AG04449 (cell line): ENCODE data around the gene MSL2.
"Not testable (repeated sequence)": the region's sequence is repeated elsewhere in the genome, so short reads cannot be mapped to it uniquely, and the experiment has no call there.

Source experiments
- CTCF ChIA-PET: fragments of 350-600 bp; formaldehyde crosslinking; extraction: SDS; loops from one replicate; lab custom pipeline; 2021; ENCODE audit warnings: antibody characterized with exemption; lab: Yijun Ruan, JAX
- POLR2A ChIA-PET: fragments of 400-600, 350-600 bp; formaldehyde crosslinking; extraction: SDS; loops from one replicate; lab custom pipeline; 2020; ENCODE audit warnings: antibody characterized with exemption, inconsistent platforms; lab: Yijun Ruan, JAX
- DNase-seq: peaks from one replicate; pipeline ENCODE4 v3.0.0-alpha.2; 2010; ENCODE audit warnings: low read depth, low spot score
- H3K4me3 ChIP-seq: 2 replicates; pipeline ENCODE4 v1.5.1; 2011; ENCODE audit warnings: low read depth, mild to moderate bottlenecking, control low read depth, low read length
- CTCF ChIP-seq: IDR thresholded peaks from one replicate; pipeline ENCODE4 v1.5.1; 2011; ENCODE audit warnings: mild to moderate bottlenecking, moderate library complexity, low read length, control low read depth, inconsistent platforms; ENCODE audit not compliant: insufficient read depth; ENCODE audit errors: missing control alignments

Gene MSL2

GRCh38 chr3:136193278-136194054, 2.7 kb downstream of the MSL2 start:
- POLR2A ChIA-PET, result interaction anchor here (1.8 kb wide), 1 partner anchor 55 kb away, joined by 5 read pairs; no protein-coding TSS in a partner anchor
- DNase-seq, result no peak
- TF ChIP-seq CTCF, result no peak
- peak overlapping the region; percentile 80 for H3K4me3 ChIP-seq
- CTCF ChIA-PET, result interaction anchor here (0.9 to 1.2 kb wide), 2 partner anchors 119 to 559 kb away, joined by 3 read pairs; partner anchors contain the start of gene STAG1

GRCh38 chr3:136192831-136193230, 3.3 kb downstream of the MSL2 start:
- ChIA-PET POLR2A (no interaction called here), CTCF (interaction anchor here (0.9 to 1.2 kb wide), 2 partner anchors 118 to 559 kb away, joined by 3 read pairs; partner anchors contain the start of gene STAG1)
- no peak for DNase-seq
- peak overlapping the region; percentile 80 for H3K4me3 ChIP-seq
- no peak for TF ChIP-seq CTCF

GRCh38 chr3:136192195-136192594, 3.9 kb downstream of the MSL2 start:
- peak overlapping the region; percentile 35 for H3K4me3 ChIP-seq
- POLR2A ChIA-PET, DNase-seq: not testable (repeated sequence)
- CTCF ChIA-PET, result interaction anchor here (0.9 to 1.2 kb wide), 2 partner anchors 117 to 560 kb away, joined by 3 read pairs; partner anchors contain the start of gene STAG1

- no peak for DNase-seq
- POLR2A ChIA-PET, result no interaction called here
- no peak for TF ChIP-seq CTCF
- no peak overlapping the region for H3K4me3 ChIP-seq
- CTCF ChIA-PET, result interaction anchor here (1.0 kb wide), 1 partner anchor 58 kb away, joined by 4 read pairs; no protein-coding TSS in a partner anchor
Observed at GRCh38 chr3:136189859-136190617, 6.1 kb downstream of the MSL2 start.

- TF ChIP-seq CTCF, result no peak
- H3K4me3 ChIP-seq, result no peak overlapping the region
- ChIA-PET POLR2A (no interaction called here), CTCF (interaction anchor here (1.0 kb wide), 1 partner anchor 59 kb away, joined by 4 read pairs; no protein-coding TSS in a partner anchor)
- DNase-seq, result no peak
Observed at GRCh38 chr3:136189043-136189442, 7.1 kb downstream of the MSL2 start.

GRCh38 chr3:136187868-136188267, 8.3 kb downstream of the MSL2 start:
- H3K4me3 ChIP-seq, result no peak overlapping the region
- ChIA-PET POLR2A (no interaction called here), CTCF (interaction anchor here (1.3 kb wide), 1 partner anchor 14 kb away, joined by 6 read pairs; no protein-coding TSS in a partner anchor)

More at GRCh38 chr3:136187868-136188267, 8.3 kb downstream of the MSL2 start:
- TF ChIP-seq CTCF, result no peak
- no peak for DNase-seq
